GM18519 (cell line): ENCODE data around the gene DNAJB1.
"Not testable (repeated sequence)": the region's sequence is repeated elsewhere in the genome, so short reads cannot be mapped to it uniquely, and the experiment has no call there.

ENCODE experiments used
- ATAC-seq: cut with Tn5 transposase; IDR thresholded peaks from one replicate; pipeline ENCODE4 v1.9.1; 2021; ENCODE audit warnings: mild to moderate bottlenecking, moderate library complexity; ENCODE audit not compliant: unreplicated experiment, low FRiP score

DNAJB1 gene

GRCh38 chr19:14517840-14518505 lies at the start of gene DNAJB1:
Gene DNAJB1, minus strand, starts transcription at chr19:14518397. Its CDS starts 48 bp downstream, at chr19:14518349.
- ATAC-seq, result peak; percentile 38

- no peak for ATAC-seq
Measured at GRCh38 chr19:14567079-14567478, 48.9 kb upstream of the DNAJB1 start.

- ATAC-seq, result no peak
Measured at GRCh38 chr19:14566712-14567077, 48.5 kb upstream of the DNAJB1 start.

GRCh38 chr19:14565765-14566711 lies 47.8 kb upstream of the DNAJB1 start:
- ATAC-seq, result no peak

GRCh38 chr19:14565298-14565679 lies 47.1 kb upstream of the DNAJB1 start:
- ATAC-seq, result no peak

GRCh38 chr19:14564652-14565297 lies 46.6 kb upstream of the DNAJB1 start:
- not testable (repeated sequence) for ATAC-seq

- ATAC-seq, result no peak
Measured at GRCh38 chr19:14563989-14564651, 45.9 kb upstream of the DNAJB1 start.

- no peak for ATAC-seq
Measured at GRCh38 chr19:14563590-14563926, 45.4 kb upstream of the DNAJB1 start.

- no peak for ATAC-seq
Measured at GRCh38 chr19:14562660-14563589, 44.7 kb upstream of the DNAJB1 start.

GRCh38 chr19:14561847-14562351 lies 43.7 kb upstream of the DNAJB1 start:
- no peak for ATAC-seq

- no peak for ATAC-seq
Measured at GRCh38 chr19:14561249-14561648, 43.1 kb upstream of the DNAJB1 start.

- ATAC-seq, result no peak
Measured at GRCh38 chr19:14560776-14561108, 42.5 kb upstream of the DNAJB1 start.

GRCh38 chr19:14559916-14560775 lies 41.9 kb upstream of the DNAJB1 start:
- ATAC-seq, result no peak

GRCh38 chr19:14558370-14559066 lies 40.3 kb upstream of the DNAJB1 start:
- ATAC-seq, result no peak

GRCh38 chr19:14556662-14557188 lies 38.5 kb upstream of the DNAJB1 start:
- ATAC-seq, result no peak

GRCh38 chr19:14555918-14556661 lies 37.9 kb upstream of the DNAJB1 start:
- ATAC-seq, result no peak

- no peak for ATAC-seq
Measured at GRCh38 chr19:14554382-14554812, 36.2 kb upstream of the DNAJB1 start.
